ENCODE measurements around the gene INPP5F.

DNA sequence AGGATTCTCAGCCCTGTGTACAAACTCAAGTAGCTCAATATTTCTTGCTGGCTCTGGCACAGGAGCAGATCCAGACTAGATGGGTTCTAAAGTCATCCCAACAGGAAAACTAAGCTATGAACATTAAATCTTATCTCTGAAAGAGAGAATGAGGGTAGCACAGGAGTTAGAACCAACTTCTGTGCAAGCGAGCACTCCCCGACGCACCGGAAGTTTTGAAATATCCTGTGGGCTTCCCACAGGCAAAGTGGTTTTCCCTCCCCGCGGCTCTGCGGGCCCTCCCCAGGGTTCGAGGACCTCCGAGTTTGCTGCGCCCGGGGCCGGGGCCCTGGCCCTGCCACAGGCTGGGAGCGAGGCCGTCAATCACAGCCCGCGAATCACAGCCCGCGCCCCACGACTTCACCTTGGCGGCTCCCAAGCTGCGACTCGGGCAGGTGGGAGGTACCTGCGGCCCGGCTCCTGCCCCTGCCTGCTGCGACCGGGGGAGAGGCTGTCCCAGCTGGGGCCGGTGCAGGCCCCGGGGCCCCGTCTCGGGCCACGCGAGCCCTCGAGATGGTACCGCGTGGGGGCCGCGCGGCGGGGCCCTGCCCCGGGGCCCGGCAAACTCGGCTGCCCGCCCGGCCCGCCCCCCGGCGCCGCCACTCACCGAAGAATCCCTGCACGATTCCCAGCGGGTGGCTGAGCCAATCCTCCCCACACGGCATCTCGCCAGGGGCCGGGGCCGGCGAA, 146.2 kb downstream of the INPP5F start:
- TF ChIP-seq, protein P1, sequence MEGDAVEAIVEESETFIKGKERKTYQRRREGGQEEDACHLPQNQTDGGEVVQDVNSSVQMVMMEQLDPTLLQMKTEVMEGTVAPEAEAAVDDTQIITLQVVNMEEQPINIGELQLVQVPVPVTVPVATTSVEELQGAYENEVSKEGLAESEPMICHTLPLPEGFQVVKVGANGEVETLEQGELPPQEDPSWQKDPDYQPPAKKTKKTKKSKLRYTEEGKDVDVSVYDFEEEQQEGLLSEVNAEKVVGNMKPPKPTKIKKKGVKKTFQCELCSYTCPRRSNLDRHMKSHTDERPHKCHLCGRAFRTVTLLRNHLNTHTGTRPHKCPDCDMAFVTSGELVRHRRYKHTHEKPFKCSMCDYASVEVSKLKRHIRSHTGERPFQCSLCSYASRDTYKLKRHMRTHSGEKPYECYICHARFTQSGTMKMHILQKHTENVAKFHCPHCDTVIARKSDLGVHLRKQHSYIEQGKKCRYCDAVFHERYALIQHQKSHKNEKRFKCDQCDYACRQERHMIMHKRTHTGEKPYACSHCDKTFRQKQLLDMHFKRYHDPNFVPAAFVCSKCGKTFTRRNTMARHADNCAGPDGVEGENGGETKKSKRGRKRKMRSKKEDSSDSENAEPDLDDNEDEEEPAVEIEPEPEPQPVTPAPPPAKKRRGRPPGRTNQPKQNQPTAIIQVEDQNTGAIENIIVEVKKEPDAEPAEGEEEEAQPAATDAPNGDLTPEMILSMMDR (conservative IDR thresholded peaks at IDR 0.05; ENCODE audit: low read depth in 2 of 2), result no peak
- TF ChIP-seq, protein P2, sequence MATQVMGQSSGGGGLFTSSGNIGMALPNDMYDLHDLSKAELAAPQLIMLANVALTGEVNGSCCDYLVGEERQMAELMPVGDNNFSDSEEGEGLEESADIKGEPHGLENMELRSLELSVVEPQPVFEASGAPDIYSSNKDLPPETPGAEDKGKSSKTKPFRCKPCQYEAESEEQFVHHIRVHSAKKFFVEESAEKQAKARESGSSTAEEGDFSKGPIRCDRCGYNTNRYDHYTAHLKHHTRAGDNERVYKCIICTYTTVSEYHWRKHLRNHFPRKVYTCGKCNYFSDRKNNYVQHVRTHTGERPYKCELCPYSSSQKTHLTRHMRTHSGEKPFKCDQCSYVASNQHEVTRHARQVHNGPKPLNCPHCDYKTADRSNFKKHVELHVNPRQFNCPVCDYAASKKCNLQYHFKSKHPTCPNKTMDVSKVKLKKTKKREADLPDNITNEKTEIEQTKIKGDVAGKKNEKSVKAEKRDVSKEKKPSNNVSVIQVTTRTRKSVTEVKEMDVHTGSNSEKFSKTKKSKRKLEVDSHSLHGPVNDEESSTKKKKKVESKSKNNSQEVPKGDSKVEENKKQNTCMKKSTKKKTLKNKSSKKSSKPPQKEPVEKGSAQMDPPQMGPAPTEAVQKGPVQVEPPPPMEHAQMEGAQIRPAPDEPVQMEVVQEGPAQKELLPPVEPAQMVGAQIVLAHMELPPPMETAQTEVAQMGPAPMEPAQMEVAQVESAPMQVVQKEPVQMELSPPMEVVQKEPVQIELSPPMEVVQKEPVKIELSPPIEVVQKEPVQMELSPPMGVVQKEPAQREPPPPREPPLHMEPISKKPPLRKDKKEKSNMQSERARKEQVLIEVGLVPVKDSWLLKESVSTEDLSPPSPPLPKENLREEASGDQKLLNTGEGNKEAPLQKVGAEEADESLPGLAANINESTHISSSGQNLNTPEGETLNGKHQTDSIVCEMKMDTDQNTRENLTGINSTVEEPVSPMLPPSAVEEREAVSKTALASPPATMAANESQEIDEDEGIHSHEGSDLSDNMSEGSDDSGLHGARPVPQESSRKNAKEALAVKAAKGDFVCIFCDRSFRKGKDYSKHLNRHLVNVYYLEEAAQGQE (IDR thresholded peaks at IDR 0.05; ENCODE audit: unreplicated experiment), result no peak
- no peak for TF ChIP-seq CREB1 (CRISPR knock-in tag; IDR thresholded peaks at IDR 0.05; ENCODE audit: low read depth)
- TF ChIP-seq POLR2AphosphoS5 (IDR thresholded peaks at IDR 0.05; ENCODE audit: low read depth), result no peak
- TF ChIP-seq EZH2phosphoT487 (IDR thresholded peaks at IDR 0.05; ENCODE audit: unreplicated experiment), result no peak
- no peak for TF ChIP-seq EZH2 (IDR thresholded peaks at IDR 0.05; ENCODE audit: low read depth, unreplicated experiment)
- no peak for TF ChIP-seq JUNB (IDR thresholded peaks at IDR 0.05; ENCODE audit: unreplicated experiment)
- TF ChIP-seq ZNF331 (CRISPR knock-in tag; IDR thresholded peaks at IDR 0.05; ENCODE audit: low read depth), result no peak
- no peak for TF ChIP-seq STAT1 (IDR thresholded peaks at IDR 0.05; ENCODE audit: unreplicated experiment)
